Measurements from ENCODE around the gene SLC6A18. TPM values are rescaled to one million over a fixed set of nuclear protein-coding genes. Genes with fewer than 3 reads are reported as not detected.

Gene SLC6A18
- total and polyA plus RNA-seq, 9 of the 15 experiments (the other 6 are each of a cell fraction or from before 2014, with no cell fraction given): not detected

GRCh38 chr5:1281038-1281882, 56.1 kb downstream of the SLC6A18 start:
- Histone ChIP-seq H3K36me3 (ENCODE audit: control insufficient read depth, insufficient read depth, low read length) (no peaks in the 10 kb centered on the region), H2AFZ (ENCODE audit: low read depth, low read length) (no peak overlapping the region), H3K9me3 (replicated peaks; ENCODE audit: control insufficient read depth, insufficient read depth, low read depth, low read length) (no peaks in the 10 kb centered on the region), H3K9ac (ENCODE audit: insufficient read depth in 1 of 2, low read depth in 2 of 2, low read length in 2 of 2) (no peak overlapping the region), H4K20me1 (replicated peaks; ENCODE audit: control insufficient read depth, insufficient read depth, low read length) (peaks cover 12% of the 10 kb centered on the region; the same call in 1 of the 2 replicates), H3K9me1 (ENCODE audit: control insufficient read depth, insufficient read depth, low read length) (no peaks in the 10 kb centered on the region), H3K27ac (ENCODE audit: extremely low read depth, low read depth, low read length) (no peak overlapping the region), H3K79me2 (ENCODE audit: control insufficient read depth, insufficient read depth, low read length) (no peaks in the 10 kb centered on the region), H3K27me3 (ENCODE audit: control insufficient read depth in 2 of 2, insufficient read depth in 2 of 2, low read length in 2 of 2) (peaks cover 21 to 79% of the 10 kb centered on the region in 2 experiments), H3K4me2 (ENCODE audit: insufficient read depth, low read length) (no peak overlapping the region), H3K4me1 (replicated peaks in 1 of 2; ENCODE audit: control insufficient read depth in 2 of 2, insufficient read depth in 2 of 2, low read length in 2 of 2) (peaks cover 0 to 35% of the 10 kb centered on the region in 2 experiments; a peak in 1 of 5 replicates), H3K4me3 (no peak overlapping the region)
- ATAC-seq (no peak), DNase-seq (ENCODE audit: extremely low read depth in 1 of 4, low spot score in 3 of 4) (no peak), FAIRE-seq (no peak)
- in situ Hi-C loops (cut with MboI): no loop called here
- ChIA-PET CTCF (ENCODE audit: low intra/inter-chr PET ratio) (no interaction called here), POLR2A (interaction anchor here (1.1 to 1.2 kb wide), 2 partner anchors 51 to 64 kb away, joined by 3 read pairs; no protein-coding TSS in a partner anchor)
- TF ChIP-seq ZNF551 (CRISPR knock-in tag; IDR thresholded peaks at IDR 0.05): no peak
- peak; percentile 70; the same call in 1 of the 2 replicates for TF ChIP-seq ZNF263 (CRISPR knock-in tag; IDR thresholded peaks at IDR 0.05; ENCODE audit: borderline replicate concordance)
- no TSS peak for BruUV-seq (replicated peaks)
- WGBS (ENCODE audit: insufficient coverage, low coverage, missing lambda C conversion rate): 21% methylated on average over 16 of the region's 16 CpGs
- intact Hi-C loops (cut with micrococcal nuclease): no loop called here

All from K562 (cell line).